HG03457 (cell line): ENCODE measurements around the gene TSPAN9.

ENCODE experiments used
- ATAC-seq: cut with Tn5 transposase; IDR thresholded peaks from one replicate; pipeline ENCODE4 v1.9.1; 2021; ENCODE audit warnings: moderate number of reproducible peaks; ENCODE audit not compliant: unreplicated experiment

The TSPAN9 gene

DNA sequence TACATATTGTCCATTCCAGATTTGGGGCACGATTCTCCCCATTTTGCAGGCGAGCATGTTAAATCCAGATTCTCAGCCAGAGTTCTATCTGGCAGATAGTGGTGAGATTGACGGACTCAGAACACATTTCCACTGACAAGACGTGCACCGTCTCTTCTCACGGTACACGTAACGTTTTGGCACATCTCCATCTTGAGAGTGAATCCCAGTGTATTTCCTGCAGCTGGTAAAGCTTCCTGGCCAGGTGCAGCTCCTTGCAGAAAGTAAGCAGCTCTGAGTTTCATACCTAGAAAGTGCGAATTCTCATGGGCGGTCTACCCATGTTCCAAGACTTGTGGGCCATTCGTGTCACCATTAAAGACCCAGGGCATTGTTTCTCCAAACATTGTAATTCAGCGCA lies 102.6 kb downstream of the TSPAN9 start:
- ATAC-seq: no peak

DNA sequence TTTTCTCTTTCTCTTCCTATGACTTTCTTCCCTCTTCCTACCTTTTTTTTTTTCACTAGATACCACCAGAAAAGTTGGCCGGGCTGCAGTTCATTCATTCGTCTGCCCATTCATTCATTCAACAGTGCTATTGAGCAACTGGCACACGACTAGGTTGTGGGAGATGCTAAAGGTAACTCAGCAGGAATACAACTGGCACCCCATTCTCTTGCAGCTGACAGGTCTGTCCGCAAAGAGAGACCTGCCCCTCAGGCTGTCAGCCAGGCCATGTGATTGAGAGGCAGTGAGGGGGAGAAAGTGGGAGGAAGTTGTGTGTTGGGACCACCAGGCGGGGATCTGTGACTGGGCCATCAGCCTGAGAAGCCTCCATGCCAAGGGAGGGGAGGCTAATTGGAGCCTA lies 105.2 kb downstream of the TSPAN9 start:
- ATAC-seq: no peak

DNA sequence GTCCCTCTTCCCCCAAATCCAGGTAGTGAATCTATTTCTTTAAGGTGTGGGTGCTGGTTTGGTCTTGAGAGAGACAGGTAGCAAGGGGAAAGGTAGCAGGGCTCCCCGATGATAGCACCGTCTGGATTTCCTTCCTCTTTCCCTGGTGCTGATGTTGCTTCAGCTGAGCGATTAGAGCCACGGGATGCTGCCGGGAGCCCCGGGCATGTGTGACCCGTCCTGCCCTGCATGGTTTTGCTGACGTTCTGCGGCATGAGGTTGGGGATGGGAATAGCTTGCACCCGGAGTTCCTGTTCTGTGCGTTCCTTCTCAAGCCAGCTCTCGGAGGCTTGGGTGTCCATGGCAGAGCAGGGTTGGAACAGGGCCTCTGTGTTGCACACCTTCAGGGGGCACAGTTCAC lies 107.3 kb downstream of the TSPAN9 start:
- ATAC-seq: no peak

DNA sequence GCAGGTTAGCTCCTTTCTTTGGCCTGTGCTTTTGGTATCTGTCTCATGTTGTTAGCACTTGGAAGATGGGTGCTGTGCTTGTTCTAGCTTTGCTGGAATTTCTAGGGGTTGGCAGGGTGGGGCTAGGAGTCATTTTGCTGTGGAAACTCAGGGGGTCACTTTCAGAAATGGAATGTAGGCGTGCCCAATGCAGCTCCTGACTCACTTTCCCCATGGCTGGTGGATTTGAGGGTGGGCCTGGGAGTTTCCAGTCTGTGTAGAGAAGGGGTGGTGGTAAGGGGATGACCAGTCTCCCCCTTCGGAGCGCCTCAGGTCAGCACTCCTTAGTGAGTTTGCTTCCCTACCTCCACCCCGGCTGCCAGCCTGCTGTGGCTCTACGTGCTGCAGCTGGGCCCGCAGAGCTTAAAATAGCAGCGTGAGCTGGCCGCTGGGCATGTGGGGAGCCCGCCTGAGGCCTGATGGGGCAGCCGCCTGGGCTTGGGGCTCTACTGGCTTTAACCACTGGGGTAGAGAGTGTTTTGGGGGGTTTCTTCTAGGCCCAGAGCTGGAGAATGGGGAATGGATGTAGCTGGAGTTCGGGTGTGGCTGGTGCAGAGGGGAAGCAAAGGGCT lies 108.2 kb downstream of the TSPAN9 start:
- no peak for ATAC-seq

DNA sequence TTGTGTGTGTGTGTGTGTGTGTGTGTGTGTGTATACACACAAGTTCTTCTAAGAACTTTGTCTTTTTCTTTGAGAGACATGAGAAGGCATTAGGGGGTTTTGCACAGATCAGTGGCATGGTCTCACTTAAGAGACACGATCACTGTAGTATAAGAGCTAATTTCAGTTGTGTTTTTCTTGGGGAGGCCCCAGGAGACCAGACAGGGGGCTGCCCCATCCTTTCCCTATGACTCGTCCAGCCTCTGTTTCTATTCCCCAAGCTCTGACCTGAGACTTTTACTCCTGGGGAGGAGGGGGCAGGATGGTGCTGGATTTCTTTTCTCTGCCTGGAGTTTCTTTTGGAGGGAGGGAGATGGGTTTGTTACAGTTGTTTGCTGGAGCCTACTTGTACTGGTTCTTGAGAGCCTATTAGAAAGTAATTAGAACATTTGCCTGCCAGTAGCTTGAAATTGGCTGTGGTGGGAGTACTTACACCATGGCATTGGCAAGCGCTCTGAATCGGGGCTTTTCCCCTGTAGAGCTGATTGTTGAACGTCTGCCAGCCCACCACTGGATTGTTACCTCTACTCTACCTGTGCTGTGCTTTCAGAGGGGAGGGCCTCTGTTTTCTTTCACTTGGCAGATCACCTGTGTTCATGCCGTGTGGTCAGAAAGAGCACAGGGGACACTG lies 109.5 kb downstream of the TSPAN9 start:
- ATAC-seq: no peak

DNA sequence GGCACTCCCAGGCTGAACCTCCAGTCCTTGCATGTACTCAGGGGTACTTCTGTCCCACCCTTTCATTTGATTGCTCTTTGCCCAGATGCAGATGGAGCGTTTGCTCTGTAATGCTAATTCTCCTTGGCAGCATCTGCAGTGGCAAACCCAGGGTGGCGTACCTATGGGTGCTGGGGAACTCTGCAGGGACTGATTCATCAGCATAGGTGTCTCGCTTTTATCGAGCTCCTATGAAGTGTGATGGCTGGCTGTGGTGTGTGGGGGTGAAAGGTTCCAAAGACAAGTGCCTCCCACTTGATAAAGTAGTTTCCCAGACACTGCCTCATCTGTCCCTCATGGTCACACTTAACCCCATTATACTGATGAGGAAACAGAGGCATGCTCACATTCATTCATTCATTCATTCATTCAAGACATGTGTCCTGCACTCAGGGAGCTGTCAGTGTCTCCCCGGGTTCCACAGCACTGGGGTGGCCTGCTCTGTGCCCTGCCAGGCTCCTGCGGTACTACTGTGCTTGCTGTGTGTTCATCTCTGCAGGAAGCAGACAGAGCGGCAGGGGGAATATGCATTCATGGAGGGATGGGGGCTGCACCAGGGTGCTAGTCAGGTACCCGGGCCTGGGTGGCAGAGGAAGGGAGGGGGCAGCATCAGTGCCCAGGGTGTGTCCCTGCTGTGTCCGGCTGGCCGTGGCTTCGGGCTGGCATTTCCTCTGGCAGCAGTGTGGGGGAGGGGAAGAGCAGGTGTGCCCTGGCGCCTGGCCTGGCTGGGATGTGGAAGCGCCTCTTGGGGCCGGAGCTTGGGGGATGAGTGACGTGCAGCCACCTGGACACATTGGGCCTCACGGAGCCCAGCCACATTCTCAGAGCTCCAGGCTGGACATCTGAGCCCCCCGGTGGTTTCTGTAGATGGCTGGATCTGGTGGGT lies 110.9 kb downstream of the TSPAN9 start:
- no peak for ATAC-seq

DNA sequence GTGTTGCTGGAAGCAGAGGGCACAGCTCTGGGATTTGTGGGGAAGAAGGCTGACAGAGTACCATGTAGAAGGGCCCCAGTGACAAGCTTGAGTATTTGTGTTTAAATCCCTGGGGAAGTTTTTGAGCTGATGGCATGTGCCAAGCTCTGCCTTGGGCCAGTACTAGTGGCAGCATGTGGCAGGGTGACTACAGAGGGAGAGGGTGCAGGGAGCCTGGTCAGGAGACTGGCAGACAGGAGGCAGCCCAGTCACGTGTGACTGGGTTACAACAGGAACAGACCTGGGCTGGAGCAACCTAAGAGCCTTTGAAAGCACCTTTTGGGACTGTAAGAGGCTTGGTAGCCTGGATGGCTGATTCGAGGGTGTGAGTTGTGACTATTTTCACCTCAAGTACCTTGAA lies 112.1 kb downstream of the TSPAN9 start:
- no peak for ATAC-seq

DNA sequence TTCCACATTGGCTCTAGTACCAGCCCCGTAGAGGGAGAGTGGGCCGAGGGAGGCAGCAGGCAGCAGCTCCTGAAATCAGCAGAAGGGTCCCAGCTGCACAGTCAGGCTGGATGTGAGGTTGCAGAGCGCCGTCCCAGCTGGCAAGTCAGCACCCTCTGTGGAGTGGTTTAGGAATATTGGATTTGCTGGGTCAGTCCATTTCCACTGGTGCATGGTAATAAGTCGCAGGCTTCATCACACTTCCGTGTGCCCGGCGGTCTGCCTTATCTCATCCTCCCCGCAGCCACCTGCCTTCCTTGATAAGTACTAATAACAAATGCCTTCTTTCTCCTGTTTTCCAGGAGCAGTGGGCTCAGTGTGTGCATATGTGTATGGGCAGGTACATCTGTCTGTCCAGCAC lies 112.9 kb downstream of the TSPAN9 start:
- ATAC-seq: no peak

DNA sequence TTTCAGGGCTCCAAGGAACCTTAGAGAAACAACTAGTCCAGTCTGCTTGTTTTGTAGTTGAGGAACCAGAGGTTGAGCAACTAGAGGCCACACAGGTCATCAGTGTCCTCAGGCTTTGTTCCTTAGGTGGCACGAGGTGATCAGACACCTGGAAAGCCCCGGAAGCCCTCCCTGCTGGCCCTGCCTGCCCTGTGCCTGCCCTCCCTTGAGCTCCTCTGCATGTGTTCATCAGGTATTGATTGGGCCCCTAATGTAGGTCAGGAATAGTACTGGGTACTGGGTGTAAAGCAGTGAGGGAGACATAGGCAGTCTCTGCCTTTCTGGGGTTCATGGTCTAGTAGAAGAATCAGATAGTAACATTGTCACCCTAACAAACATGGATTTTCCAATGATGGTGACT lies 114.3 kb downstream of the TSPAN9 start:
- ATAC-seq: no peak

DNA sequence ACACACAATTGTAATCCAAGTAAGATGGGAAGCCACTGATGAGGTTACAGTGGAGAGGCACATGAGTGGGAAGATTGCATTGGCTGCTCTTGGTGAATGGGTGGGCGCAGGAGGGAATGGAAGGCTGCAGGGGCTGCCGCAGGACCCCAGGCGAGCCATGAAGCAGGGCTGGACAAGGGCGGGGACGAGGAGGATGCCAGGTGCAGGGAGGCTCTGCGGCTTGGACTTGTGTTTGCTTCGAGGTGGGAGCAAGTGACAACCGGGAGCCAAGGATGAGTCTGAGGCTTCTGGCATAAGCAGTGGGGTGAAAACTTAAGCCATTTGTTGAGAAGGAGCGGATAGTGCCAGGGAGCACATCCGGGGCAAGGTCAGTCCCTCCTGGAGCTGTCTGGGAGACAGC lies 115.0 kb downstream of the TSPAN9 start:
- no peak for ATAC-seq

DNA sequence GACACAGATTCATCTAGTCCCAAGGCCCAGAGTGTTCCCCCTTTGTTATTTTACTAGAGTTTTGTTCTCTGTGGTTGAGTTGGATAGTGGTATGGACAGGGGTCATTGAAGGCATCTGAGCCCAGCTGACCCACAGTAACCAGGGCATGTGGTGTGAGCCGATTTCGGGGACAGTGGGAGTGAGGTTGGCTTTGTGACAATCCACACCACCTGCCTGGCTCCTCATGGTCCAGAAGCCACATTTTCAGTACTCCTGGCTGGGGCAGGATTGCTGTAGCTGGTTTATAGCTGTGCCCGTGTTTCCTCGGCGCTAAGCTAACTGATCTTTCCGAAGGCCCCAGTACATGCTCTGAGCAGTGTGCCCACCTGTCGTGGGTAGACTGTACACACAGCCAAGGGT lies 116.0 kb downstream of the TSPAN9 start:
- no peak for ATAC-seq

DNA sequence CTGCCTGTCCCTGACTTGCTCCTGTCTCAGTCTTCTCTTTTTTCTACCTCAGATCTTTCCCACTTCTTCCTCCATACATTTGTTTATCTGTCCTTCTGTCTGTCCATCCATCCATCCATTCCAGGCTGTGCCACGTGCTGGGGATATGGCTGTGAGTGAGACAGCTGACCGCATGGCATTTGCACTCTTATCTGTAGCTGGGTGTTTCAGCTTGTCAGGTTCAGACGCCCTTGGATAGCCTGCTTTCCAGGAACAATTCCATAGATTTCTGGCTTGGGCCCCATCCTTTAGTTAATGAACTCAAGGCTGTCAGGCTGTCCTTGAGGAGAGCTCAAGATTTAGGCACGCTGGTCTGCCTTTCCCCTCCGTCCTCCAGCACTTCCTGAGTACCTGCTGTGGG lies 116.6 kb downstream of the TSPAN9 start:
- no peak for ATAC-seq

DNA sequence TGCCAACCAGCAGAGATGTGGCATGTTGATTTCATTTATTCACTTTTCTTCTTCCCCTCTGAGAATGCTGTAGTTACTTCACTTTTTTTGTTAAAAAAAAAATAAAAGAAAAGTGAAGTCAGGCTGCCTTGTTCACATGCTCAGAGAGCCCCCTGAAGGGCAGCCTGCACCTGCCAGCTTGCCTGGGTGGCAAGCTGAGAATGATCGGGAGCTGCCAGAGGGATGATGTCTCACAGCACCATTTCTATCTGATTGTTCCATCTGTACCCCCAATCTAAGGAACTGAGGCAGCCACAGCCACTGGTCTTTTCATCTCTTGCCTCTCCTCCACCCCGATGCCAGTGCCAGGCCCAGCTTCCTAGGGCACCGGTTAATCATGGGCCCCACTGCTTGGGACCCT lies 118.2 kb downstream of the TSPAN9 start:
- ATAC-seq: no peak

DNA sequence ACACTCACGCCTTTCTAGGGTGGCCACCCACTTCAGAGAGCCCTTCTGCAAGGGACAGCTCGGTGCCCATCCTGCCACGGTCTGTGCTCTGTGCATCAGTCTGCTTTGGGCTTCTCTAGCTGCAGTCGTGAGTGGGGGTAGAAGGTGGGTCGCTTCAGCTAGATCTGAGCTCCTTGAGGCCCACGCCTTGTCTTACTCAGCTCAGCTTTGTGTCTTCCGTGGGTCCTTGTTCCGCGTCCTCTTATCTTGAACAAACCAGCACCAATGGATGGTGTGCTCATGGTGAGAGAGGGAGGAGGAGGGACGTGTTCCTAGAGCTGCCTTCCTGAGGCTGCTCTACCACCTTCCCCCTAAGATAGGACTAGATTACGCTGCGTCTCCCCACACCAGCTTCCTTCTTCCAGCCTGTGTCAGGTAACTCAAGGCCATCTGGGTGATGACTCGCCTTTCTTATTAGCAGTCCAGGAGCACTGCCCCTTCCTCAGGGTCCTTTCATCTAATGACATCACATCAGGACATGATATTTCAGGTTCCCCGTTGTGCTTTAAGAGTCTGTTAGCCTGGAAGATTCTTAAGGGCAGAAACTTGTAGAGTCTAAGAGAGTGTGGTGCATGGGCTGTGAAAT lies 118.8 kb downstream of the TSPAN9 start:
- ATAC-seq: no peak

DNA sequence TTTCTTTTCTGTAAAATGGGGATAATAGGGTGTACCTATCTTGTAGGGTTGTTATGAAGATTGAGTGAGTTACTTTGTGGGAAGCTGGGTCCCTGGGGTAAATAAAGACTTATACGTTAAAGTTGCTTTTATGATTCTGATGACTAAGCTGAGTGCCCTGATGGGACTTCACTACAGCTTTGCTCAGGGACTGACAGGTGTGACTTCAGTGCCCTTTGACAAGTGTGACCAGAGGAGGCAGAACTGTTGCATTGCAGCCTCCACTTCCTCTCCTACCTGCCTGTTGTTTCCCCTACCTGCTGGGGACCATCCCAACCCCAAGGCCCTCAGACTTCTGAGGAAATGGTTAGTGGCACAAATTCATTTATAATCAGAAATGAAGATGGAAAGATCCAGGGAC lies 119.3 kb downstream of the TSPAN9 start:
- ATAC-seq: no peak

DNA sequence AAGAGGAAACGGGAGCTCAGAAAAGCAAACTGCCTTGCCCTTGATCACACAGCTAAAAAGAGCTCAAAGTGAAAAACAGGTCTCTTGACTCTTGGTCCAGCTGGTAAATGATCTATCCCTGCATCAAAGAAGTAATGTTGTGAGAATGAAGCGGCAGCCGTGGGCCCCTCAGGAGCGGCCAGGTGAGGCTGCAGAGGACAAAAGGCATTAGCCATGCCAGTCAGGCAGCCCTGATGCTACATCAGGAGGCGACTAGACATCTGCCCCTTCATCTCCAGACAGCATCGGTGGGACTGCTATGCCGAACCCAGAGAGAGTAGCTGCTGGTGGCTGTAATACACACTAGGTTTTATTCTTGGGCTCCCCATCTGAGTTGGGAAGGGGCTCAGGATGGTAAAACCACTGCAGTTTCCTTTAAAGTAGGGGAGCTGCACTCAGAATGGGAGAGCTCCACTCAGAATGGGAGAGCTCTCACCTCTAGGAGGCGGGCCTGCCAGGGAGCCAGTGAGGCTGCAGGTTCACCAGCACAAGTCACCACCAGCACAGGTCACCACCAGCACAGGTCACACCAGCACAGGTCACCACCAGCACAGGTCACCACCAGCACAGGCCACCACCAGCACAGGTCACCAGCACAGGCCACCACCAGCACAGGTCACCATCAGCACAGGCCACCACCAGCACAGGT lies 120.1 kb downstream of the TSPAN9 start:
- ATAC-seq: no peak

DNA sequence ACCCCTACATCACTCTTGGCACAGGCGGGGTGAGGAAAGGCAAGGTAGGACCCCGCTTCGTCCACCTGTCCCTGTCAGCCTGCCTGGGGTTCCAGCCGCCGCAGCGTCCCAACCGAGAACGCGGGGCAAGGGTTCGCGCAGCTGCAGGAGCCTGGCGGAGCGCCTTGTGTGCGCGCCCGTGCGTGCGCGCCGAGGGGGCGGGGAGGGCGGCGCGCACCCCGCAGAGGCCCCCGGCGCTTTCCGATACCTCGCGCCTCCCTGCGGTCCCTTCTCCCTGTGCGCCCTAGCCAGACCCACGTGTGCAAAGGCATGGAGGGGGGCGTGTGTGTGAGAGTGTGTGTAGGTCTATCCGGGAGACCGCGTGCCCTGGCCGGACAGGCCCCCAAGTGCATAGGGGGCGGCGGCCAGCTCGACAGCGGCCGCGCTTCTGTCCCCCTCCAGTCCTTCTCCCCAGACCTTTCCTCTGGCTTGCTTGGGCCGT lies 122.4 kb downstream of the TSPAN9 start:
- ATAC-seq: no peak

DNA sequence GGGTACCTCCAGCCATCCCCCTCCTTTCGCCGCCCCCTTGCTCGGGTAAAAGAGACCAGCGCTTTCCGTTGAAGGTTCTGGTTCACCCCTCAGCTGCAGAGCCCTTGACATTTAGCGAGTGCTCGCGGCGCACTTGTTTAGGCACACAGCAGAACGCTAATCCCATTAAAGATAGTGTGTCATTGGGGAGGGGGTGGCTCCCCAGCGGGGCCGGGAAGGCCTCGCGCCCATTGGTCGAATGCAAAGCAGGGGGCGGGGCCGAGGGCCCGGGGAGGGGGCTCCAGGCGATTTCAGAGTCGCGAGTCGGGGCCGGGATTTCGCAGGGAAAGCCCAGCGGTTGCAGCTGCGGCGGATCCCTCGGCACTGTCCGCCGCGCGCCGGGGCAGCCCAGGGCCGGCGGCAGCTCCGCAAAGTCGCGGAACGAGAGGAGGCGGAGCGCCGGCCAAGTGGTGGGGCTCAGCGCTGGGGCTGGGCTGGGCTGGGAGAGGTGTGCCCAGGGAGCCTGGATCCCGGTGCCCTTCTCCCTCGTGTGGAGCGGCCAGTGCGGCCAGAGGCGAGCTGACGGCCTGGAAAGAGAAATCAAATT lies 122.9 kb downstream of the TSPAN9 start:
- no peak for ATAC-seq

DNA sequence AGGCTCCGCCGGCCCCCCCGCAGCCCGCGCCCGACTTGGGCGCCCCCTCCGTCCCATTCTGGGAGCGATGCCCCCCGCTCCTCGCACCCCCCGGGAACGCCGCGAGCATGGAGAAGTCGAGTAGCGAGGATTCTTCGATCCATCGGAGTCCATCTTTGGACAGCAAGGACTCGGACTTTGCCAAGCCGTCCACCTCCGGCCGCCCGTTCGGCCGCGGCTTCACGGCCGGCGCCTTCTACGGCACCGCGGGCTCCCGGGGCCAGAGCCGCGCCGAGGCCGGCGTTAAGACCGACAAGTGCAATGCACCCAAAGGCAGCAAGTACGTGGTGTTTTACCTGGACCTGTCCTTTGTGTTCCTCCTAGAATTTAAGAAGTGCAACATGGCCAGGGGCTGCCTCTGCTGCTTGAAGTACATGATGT lies 123.6 kb downstream of the TSPAN9 start:
- ATAC-seq: no peak

DNA sequence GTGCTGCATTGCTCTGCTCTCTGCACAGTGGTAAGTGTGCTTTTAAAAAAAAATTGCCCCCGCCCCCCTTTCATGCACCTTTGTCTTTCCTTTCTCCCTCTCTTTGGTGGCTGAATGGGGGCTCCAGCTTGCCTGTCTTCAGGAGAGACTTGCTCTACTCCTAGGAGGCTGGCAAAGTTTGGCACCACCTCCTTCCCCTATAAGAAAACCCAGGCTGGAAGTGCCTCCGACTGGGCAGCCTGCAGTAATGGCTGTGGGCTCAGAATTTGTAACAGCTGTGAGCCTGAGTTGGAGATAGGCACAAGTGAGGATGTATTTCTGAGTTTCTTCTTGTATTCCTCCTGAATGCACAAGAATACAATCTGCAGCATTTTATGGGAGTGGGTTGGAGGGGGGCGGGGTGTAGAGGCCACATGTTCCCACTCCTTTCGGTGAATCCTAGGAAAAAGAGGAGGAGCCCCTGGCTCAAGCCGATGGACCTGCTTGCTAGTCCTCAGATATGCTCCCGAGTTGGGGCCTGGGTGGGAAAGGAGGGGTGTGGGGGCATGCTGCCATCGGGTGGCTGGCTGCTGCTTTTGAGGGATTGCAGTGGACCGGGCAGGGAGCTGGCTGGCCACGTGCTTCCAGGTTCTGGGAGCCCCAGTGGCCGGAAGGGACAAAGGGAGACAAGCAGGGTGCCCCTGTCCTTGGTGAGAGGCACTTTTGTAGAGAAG lies 124.3 kb downstream of the TSPAN9 start:
- ATAC-seq: no peak
